Umbilical cord (tissue), 2 donors: ENCODE data around the gene SSRP1. TPM values are rescaled to one million over a fixed set of nuclear protein-coding genes. Genes with fewer than 3 reads are reported as not detected.
A peak's percentile ranks its signal among the peaks of the same experiment; 100 is the strongest.

Experiments
- DNase-seq: peaks from one replicate; pipeline ENCODE4 v3.0.0-alpha.2; 2015; ENCODE audit warnings: low spot score
- total RNA-seq: library from RNA; depleted of rRNA; stranded (reverse); fragments of >200 nt; gene quantifications from one replicate; pipeline ENCODE4 v1.2.3, GENCODE V29; 2014; ENCODE audit warnings: low replicate concordance; ENCODE audit not compliant: insufficient read depth

SSRP1 gene
- total RNA-seq, 1 donor from 2014 or later = 54.7 TPM

- no peak for DNase-seq
These were observed 23.7 kb upstream of the SSRP1 start for GRCh38 chr11:57359396-57359795.

- no peak for DNase-seq
These were observed 23.3 kb upstream of the SSRP1 start for GRCh38 chr11:57358991-57359390.

GRCh38 chr11:57358543-57358961 lies 22.9 kb upstream of the SSRP1 start:
- DNase-seq = peak; percentile 14

GRCh38 chr11:57357856-57358255 lies 22.2 kb upstream of the SSRP1 start:
- DNase-seq = peak; percentile 92

DNA sequence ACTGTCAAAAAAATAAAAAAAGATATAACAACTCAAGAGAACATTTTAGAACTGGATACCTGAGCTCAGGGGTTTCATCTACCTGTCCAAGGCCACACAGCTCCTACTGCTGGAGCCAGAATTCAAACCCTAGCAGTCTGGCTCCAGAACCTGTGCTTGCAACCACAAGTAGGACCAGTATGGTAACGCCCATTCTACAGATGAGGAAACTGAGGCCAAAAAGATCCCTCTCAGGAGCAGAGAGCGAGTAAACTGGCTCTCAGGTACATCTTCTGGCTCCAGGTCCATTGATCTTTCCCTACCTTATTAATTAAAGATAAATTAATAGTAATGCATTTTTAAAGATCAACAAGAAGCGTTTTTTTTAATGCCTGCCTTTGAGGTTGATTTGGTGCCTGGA lies 21.6 kb upstream of the SSRP1 start:
- no peak for DNase-seq

DNA sequence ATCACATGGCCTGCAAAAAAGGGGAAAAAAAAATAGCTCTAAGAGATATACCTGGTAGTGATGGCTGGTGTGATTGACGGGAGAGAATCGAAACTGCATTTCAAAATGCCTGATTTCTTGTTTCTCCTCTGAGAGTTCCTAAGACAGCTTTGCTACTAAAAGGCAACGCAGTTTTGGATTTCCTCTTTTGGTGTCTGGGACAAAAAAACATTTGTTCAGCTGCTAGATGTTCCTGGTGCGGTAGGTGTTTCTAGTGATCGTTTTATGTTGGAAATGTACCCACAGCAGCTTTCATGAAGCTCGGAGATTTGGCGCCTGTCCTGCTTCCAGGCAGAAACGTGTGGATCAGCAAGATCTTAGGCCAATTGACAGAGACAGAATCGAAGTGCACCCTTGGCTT lies 20.6 kb upstream of the SSRP1 start:
- no peak for DNase-seq

GRCh38 chr11:57354699-57355098 lies 19.0 kb upstream of the SSRP1 start:
- no peak for DNase-seq

DNA sequence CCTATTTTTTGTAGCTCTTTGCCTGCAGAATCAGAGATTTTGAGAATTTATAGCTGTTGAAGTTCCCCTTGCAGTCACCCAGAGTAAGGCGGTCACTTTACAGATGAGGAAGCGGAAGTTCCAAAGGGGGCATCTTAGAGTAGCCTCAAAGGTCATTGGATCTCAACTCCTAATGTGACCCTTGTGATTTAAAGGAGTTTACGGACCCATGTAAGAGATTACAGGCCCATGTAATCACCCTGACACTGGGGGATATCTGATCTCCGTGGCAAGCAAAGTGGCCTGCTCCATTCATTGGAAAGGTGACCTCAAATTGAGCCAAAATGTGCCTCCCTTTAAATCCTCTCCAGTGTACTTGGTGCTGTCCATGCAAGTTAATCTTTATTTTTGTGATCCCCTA lies 18.2 kb upstream of the SSRP1 start:
- DNase-seq = no peak

DNA sequence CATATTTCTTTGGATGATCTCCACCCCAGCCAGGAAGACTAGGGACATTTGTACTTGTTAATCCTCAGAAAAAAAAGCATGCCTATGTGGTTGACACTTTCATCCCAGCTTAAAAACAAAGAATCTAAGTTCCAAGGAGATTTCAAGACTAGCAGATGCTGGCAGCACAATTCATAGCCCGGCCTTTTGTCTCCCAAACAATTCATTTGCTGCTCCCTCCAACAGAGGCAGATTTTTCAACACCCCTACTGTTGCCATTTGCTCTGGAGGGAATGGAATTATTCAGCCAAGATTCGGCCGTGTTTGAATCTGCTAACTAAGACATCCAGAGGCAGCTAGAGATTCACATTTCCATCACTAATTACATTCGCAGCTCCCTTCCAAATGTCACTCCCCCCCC lies 17.8 kb upstream of the SSRP1 start:
- no peak for DNase-seq

GRCh38 chr11:57353036-57353435 lies 17.3 kb upstream of the SSRP1 start:
- no peak for DNase-seq

DNA sequence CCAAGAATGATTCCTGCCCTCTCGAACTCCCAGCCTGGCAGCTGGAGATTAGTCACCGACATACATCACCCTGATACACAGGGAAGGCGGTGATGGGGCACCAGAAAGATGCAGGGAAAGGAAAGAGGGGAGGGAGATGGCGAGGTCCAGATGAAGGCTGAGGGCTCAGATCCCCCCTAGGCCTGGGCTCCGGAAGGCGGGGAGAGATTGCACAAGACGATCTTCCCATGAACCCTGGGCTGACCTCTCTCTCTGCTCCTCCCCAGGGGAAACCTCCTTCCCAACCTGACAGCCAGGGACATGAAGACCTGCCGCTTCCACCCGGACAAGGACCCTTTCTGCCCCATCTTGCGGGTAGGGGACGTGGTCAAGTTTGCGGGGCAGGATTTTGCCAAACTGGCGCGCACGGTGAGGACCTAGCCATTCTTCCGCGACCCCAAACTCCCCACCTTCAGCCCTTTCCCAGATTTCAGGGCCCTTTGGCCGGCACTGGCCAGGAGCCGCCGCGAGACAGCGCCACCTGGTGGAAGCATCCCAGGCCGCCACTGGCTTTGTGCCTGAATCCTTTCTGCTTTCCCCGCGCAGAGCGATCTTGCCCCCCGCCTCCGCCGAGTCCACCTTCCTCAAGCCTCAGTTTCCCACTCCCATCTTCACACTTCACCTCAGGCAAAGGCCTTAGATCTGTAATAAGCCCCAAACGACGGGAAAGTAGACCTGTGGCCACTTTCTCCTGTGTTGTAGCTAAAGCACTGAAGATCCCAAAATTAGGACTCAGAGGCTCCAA lies 14.0 kb upstream of the SSRP1 start:
- DNase-seq = peak; percentile 40

DNA sequence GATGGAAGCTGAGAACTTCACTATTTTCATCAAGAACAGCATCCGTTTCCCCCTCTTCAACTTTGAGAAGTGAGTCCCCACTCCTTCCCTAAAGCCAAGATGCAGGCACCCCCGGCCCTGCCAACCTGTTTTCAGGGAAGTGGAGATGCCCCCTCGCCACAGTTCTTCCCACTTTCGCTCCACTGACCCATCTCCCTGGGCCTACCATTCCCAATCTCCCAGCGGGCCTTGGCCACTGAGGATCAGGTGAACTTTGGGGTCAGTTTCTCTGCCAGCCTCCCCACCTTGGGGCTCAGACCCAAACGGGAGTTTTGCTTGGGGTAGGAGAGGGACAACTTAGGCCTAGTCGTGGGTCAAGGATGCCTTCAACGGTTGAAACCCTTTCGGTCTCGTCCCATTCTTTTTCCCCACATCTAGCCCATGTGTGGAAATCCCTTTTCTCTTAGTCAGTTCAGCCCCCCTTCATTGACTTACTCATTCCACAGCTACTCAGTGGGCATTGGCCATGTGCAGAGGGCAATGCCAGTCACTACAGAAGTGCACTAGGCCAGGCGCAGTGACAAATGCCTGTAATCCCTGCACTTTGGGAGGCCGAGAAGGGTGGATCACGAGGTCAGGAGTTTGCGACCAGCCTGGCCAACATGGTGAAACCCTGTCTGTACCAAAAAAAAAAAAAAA lies 13.1 kb upstream of the SSRP1 start:
- no peak for DNase-seq

DNA sequence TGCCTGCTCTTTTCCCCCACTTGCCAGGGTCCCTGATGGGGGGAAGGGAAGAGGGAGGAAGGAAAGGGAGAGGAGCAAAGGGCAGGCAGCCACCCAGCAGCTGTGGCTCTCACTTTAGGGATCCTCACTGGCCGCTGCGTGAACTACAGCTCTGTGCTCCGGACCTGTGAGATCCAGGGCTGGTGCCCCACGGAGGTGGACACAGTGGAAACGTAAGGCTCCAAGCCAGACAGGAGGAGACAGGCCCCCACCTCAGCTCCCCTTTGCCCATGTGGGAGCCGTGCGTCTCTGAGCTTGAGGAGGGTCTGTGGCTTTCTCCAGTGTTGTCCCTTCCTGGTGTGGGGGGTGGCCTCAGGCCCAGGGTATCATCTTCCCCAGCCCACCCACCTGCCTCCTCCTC lies 12.4 kb upstream of the SSRP1 start:
- DNase-seq = no peak

GRCh38 chr11:57347336-57347735 lies 11.6 kb upstream of the SSRP1 start:
- DNase-seq = no peak

GRCh38 chr11:57345555-57346211 lies 10.0 kb upstream of the SSRP1 start:
- peak; percentile 76 for DNase-seq

- no peak for DNase-seq
These were observed 9.1 kb upstream of the SSRP1 start for GRCh38 chr11:57344826-57345225.

- DNase-seq = peak; percentile 76
These were observed 8.1 kb upstream of the SSRP1 start for GRCh38 chr11:57343825-57344224.

DNA sequence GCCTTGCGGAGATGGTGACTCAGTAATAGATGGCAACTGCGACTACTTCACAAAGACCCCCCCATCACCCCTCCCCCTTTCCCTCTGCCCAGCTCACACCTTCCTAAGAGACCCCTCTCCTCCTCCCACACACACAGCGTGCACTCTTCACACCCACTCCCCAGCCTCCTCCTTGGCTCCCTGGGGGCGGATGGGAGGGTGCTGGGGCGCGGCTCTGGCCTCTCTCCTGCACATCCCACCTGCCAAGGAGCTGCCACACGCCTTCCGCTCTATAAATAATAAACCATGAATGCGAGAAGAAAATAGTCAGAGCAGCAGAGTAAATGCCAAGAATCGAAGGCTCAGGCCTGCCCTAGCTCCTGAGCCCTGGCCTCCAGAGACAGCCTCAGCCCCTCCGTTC lies 7.0 kb upstream of the SSRP1 start:
- DNase-seq = no peak

GRCh38 chr11:57341250-57341808 lies 5.6 kb upstream of the SSRP1 start:
- no peak for DNase-seq

DNA sequence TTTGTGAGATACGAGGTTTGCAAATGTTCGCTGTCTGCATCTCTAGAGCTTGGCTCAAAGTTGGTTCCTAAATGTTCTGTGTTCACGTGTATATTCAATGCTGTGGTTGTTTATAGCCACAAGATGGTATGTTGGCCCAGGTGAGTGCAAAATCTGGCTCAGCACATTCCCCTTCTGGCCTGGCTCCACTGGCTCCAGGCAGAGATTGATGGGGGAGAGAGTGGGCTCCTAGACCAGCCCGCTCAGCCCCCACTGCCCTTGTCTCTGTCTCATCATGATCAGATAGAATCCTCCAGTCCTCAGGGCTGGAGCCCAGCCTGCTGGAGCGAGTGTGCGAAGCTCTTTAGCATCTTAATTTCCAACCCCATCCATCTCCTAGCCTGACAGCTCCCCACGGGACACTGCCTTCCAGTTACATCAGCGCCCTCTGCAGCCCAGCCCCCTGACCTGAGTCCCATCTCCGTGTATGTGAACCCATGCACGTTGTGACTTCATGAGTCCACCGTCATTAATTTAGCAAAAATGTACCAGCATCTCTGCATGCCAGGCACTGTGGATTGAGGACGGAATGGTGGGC lies 4.4 kb upstream of the SSRP1 start:
- DNase-seq = no peak

DNA sequence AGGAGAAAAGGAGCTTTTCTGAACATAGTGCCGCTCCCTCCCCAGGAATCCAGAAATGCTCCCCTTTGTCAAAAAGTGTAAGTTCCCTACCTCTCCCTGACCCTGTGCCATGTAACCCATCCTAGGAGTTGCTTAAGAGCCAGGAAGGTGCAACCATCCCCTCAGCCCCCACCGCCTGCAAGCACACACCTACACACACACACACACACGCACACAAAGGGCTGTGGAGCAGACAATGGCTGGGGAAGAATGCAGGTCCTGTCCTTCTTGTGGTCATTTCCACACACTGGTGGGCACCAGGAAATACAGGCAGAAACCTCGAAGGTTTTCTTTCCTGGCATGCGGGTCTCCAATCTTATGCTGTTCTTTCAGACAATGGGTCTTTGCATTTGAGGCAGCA lies 3.6 kb upstream of the SSRP1 start:
- no peak for DNase-seq

DNA sequence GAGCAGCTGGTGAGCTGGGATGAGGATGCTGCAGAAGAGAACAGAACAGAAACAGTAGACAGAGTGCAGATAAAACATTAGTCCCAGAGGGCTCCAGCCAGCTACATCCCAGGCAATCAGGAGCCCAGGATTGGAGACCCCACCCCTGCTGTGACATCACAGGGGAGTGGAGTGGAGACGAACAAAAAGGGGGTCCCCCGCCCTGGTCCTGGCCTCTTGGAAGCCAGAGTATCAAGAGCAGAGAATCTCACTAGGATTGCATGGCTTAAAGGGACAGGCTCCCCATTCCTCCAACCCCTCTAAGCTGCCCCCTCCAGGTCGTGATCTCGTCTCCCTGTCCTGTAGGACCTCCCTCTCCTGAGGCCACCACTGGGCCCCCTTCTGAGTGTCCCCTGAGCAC lies 2.5 kb upstream of the SSRP1 start, which contains the start of gene P2RX3:
Gene P2RX3 (plus strand): TSS at position 211 of the 400 bp plus-strand sequence. CDS start 199 bp downstream, outside the sequence.
- peak; percentile 57 for DNase-seq
